Suprapubic skin (tissue), 4 donors: ENCODE results near the gene SPECC1.

ENCODE experiments used
- CTCF ChIP-seq, 2 donors: fragments of 200-600 bp in 1 of 2; fragments of 450-650 bp in 1 of 2; sonication (generic) in 1 of 2; IDR thresholded peaks; one replicate each; pipeline ENCODE4 v1.5.1; 2016 to 2019; ENCODE audit warnings: antibody characterized with exemption in 2 of 2, mild to moderate bottlenecking in 1 of 2, moderate library complexity in 1 of 2
- POLR2A ChIP-seq, 2 donors: fragments of 450-650 bp; IDR thresholded peaks; one replicate each; pipeline ENCODE4 v1.6.1; 2017; ENCODE audit warnings: antibody characterized with exemption in 2 of 2, mild to moderate bottlenecking in 2 of 2, moderate library complexity in 2 of 2
- POLR2AphosphoS5 ChIP-seq, 3 donors: sonication (generic); formaldehyde crosslinking; IDR thresholded peaks; one replicate each; pipeline ENCODE4 v1.6.1; 2017; ENCODE audit warnings: antibody characterized with exemption in 3 of 3

- no peak for TF ChIP-seq POLR2A (IDR thresholded peaks at IDR 0.05)
- TF ChIP-seq CTCF (IDR thresholded peaks at IDR 0.05) = no peak
- TF ChIP-seq POLR2AphosphoS5 (IDR thresholded peaks at IDR 0.05) = no peak
Observed at GRCh38 chr17:20046629-20047028, 37.5 kb downstream of the SPECC1 start.
